B cell (primary cell): ENCODE data around the gene MUC6. TPM values are rescaled to one million over a fixed set of nuclear protein-coding genes. Genes with fewer than 3 reads are reported as not detected.

Source experiments
- ATAC-seq: fragments of 200-7000 bp; cut with Tn5 transposase; one replicate; pipeline ENCODE4 v1.10.0; 2021; ENCODE audit warnings: low read depth, mild to moderate bottlenecking, moderate number of reproducible peaks, moderate library complexity
- CTCF ChIA-PET: fragments of 350-600 bp; sonication (Branson Sonifier 250); formaldehyde crosslinking; loops from one replicate; lab custom pipeline; 2021; ENCODE audit warnings: antibody characterized with exemption, inconsistent platforms; lab: Charles Lee
- POLR2A ChIA-PET: fragments of 350-600 bp; sonication (Branson Sonifier 250); formaldehyde crosslinking; loops from one replicate; lab custom pipeline; 2021; ENCODE audit warnings: antibody characterized with exemption; lab: Charles Lee
- DNase-seq: peaks from one replicate; pipeline ENCODE4 v3.0.0; 2013
- H2AFZ ChIP-seq: 2 replicates; pipeline ENCODE4 v1.6.1; 2012; ENCODE audit warnings: mild to moderate bottlenecking, low read depth, low read length; ENCODE audit not compliant: insufficient read depth, poor library complexity, severe bottlenecking
- H3K27ac ChIP-seq, 2 donors: 1 replicate in 1 of 2; 2 replicates in 1 of 2; pipeline ENCODE4 v1.5.1; 2012 to 2013; ENCODE audit warnings: low read length in 2 of 2, mild to moderate bottlenecking in 2 of 2, moderate library complexity in 1 of 2
- H3K27me3 ChIP-seq, 4 experiments: fragments of 200-600 bp in 1 of 4; sonication (generic) in 1 of 4; replicated peaks in 1 of 4; 1 replicate in 2 of 4; 2 replicates in 2 of 4; pipeline versions ENCODE4 v1.6.1 to v1.7.0; 2013 to 2016; ENCODE audit warnings: low read length in 3 of 4, mild to moderate bottlenecking in 2 of 4, mixed read lengths in 1 of 4, moderate library complexity in 1 of 4; ENCODE audit not compliant: insufficient read depth in 4 of 4, control insufficient read depth in 3 of 4; ENCODE audit errors: control extremely low read depth in 1 of 4
- H3K36me3 ChIP-seq, 2 experiments: replicated peaks in 1 of 2; 1 replicate in 1 of 2; 2 replicates in 1 of 2; pipeline versions ENCODE4 v1.6.1 to v1.7.1; 2013; ENCODE audit warnings: low read length in 1 of 2; ENCODE audit not compliant: insufficient read depth in 2 of 2, control insufficient read depth in 1 of 2; ENCODE audit errors: control extremely low read depth in 1 of 2, extremely low read depth in 1 of 2
- H3K4me1 ChIP-seq, 2 donors: fragments of 200-600 bp in 1 of 2; sonication (generic) in 1 of 2; 1 replicate in 1 of 2; 2 replicates in 1 of 2; pipeline versions ENCODE4 v1.5.1 to v1.6.1; 2013 to 2017; ENCODE audit warnings: low read length in 2 of 2; ENCODE audit not compliant: control insufficient read depth in 2 of 2, insufficient read depth in 2 of 2
- H3K4me2 ChIP-seq: replicated peaks from 2 replicates; pipeline ENCODE3; 2012; ENCODE audit warnings: mild to moderate bottlenecking, low read depth, low read length; ENCODE audit not compliant: poor library complexity, severe bottlenecking
- H3K4me3 ChIP-seq, 5 experiments: fragments of 200-600 bp in 1 of 5; sonication (generic) in 1 of 5; 1 replicate in 3 of 5; 2 replicates in 2 of 5; pipeline versions ENCODE4 v1.5.1 to v1.7.0; 2011 to 2016; ENCODE audit warnings: low read length in 4 of 5, mild to moderate bottlenecking in 4 of 5, low read depth in 2 of 5, control low read depth in 1 of 5, moderate library complexity in 1 of 5; ENCODE audit not compliant: insufficient read depth in 1 of 5; ENCODE audit errors: control extremely low read depth in 1 of 5, extremely low read depth in 1 of 5
- H3K79me2 ChIP-seq: fragments of 200-600 bp; sonication (generic); one replicate; pipeline ENCODE4 v1.6.0; 2016; ENCODE audit warnings: low read length; ENCODE audit not compliant: control insufficient read depth, insufficient read depth
- H3K9ac ChIP-seq: fragments of 200-600 bp; sonication (generic); 2 replicates; pipeline ENCODE4 v1.6.1; 2017; ENCODE audit warnings: mild to moderate bottlenecking, low read length, moderate library complexity
- H3K9me3 ChIP-seq, 3 donors: one replicate each; pipeline versions ENCODE4 v1.6.1 to v1.7.1; 2013; ENCODE audit warnings: low read length in 2 of 3; ENCODE audit not compliant: control insufficient read depth in 2 of 3, insufficient read depth in 1 of 3; ENCODE audit errors: control extremely low read depth in 1 of 3
- H4K20me1 ChIP-seq: 2 replicates; pipeline ENCODE4 v1.6.0; 2012; ENCODE audit warnings: mild to moderate bottlenecking, low read length; ENCODE audit not compliant: insufficient read depth, control insufficient read depth, poor library complexity, severe bottlenecking
- H3K27ac Mint-ChIP-seq: one replicate; pipeline ENCODE4 v1.8.0; 2021; ENCODE audit warnings: mixed read lengths
- H3K27me3 Mint-ChIP-seq: one replicate; pipeline ENCODE4 v1.8.0; 2021; ENCODE audit warnings: mixed read lengths
- H3K4me1 Mint-ChIP-seq: one replicate; pipeline ENCODE4 v1.8.0; 2021; ENCODE audit warnings: mixed read lengths
- H3K4me3 Mint-ChIP-seq: one replicate; pipeline ENCODE4 v1.8.0; 2021; ENCODE audit warnings: mixed read lengths
- H3K9me3 Mint-ChIP-seq: one replicate; pipeline ENCODE4 v1.8.0; 2022; ENCODE audit warnings: mixed read lengths; ENCODE audit not compliant: insufficient read depth
- CTCF ChIP-seq: fragments of 200-600 bp; IDR thresholded peaks from one replicate; pipeline ENCODE4 v1.8.0; 2022; ENCODE audit warnings: antibody characterized with exemption, mild to moderate bottlenecking
- EZH2 ChIP-seq: IDR thresholded peaks from 2 replicates; pipeline ENCODE4 v1.6.1; 2012; ENCODE audit warnings: borderline replicate concordance, low read depth, mild to moderate bottlenecking, moderate library complexity, low read length; ENCODE audit not compliant: insufficient read depth, poor library complexity, severe bottlenecking
- WGBS: methylation state at CpG from one replicate; pipeline ENCODE4 v1.1.5; 2013; ENCODE audit warnings: missing lambda C conversion rate; ENCODE audit not compliant: insufficient coverage; 5-methylcytosine and 5-hydroxymethylcytosine counted together
- intact Hi-C: fragments of 100-400 bp; cut with micrococcal nuclease; formaldehyde crosslinking; loops from one replicate; pipeline ENCODE4 v1.10.0; 2022
- polyA plus RNA-seq: library from polyadenylated mRNA; depleted of rRNA; stranded (reverse); fragments of >200 nt; gene quantifications from 2 replicates; pipeline ENCODE4 v1.2.3, GENCODE V29; 2012
- total RNA-seq, 2 donors: library from RNA; stranded (reverse); fragments of 120-200 nt in 1 of 2; gene quantifications; 1 replicate in 1 of 2; 2 replicates in 1 of 2; pipeline versions ENCODE4 v1.2.3 to v1.2.4, GENCODE V29; 2013 to 2022

MUC6 gene
- total and polyA plus RNA-seq, 2 donors (not counting 1 experiment from before 2014, with no cell fraction given): not detected

- ATAC-seq (no peak), DNase-seq (no peak)
- TF ChIP-seq CTCF: no peak
- TF ChIP-seq EZH2: no peak
- intact Hi-C loops: no loop called here
- ChIA-PET CTCF (no interaction called here), POLR2A (no interaction called here)
- Histone ChIP-seq H3K4me1 (no peaks in the 10 kb centered on the region), H2AFZ (no peak overlapping the region), H3K4me2 (no peak overlapping the region), H3K27me3 (no peaks in the 10 kb centered on the region), H3K79me2 (peaks cover 4% of the 10 kb centered on the region), H3K9me3 (no peaks in the 10 kb centered on the region), H3K4me3 (no peak overlapping the region), H3K36me3 (peaks cover 6 to 57% of the 10 kb centered on the region in 2 experiments), H3K27ac (no peak overlapping the region), H3K9ac (no peak overlapping the region), H4K20me1 (peaks cover 23% of the 10 kb centered on the region)
- no peaks in the 10 kb centered on the region for H3K9me3 Mint-ChIP-seq
- WGBS: 75% methylated on average over 24 of the region's 24 CpGs
- no peak overlapping the region for H3K4me3 Mint-ChIP-seq
- peaks cover 9% of the 10 kb centered on the region for H3K4me1 Mint-ChIP-seq
- H3K27ac Mint-ChIP-seq: no peak overlapping the region
- H3K27me3 Mint-ChIP-seq: no peaks in the 10 kb centered on the region
Observed at GRCh38 chr11:991711-992307, 44.7 kb downstream of the MUC6 start.

GRCh38 chr11:991034-991433, 45.5 kb downstream of the MUC6 start:
- Histone ChIP-seq H3K9ac (no peak overlapping the region), H3K36me3 (peaks cover 4 to 65% of the 10 kb centered on the region in 2 experiments), H3K9me3 (no peaks in the 10 kb centered on the region), H3K27ac (no peak overlapping the region), H3K4me2 (no peak overlapping the region), H3K79me2 (peaks cover 4% of the 10 kb centered on the region), H2AFZ (no peak overlapping the region), H3K27me3 (no peaks in the 10 kb centered on the region), H4K20me1 (peaks cover 23% of the 10 kb centered on the region), H3K4me3 (no peak overlapping the region), H3K4me1 (no peaks in the 10 kb centered on the region)
- no peak overlapping the region for H3K4me3 Mint-ChIP-seq
- H3K4me1 Mint-ChIP-seq: peaks cover 6% of the 10 kb centered on the region
- no peak for DNase-seq
- ChIA-PET CTCF (no interaction called here), POLR2A (no interaction called here)
- no peak for ATAC-seq
- H3K9me3 Mint-ChIP-seq: no peaks in the 10 kb centered on the region
- no peak overlapping the region for H3K27ac Mint-ChIP-seq
- H3K27me3 Mint-ChIP-seq: no peaks in the 10 kb centered on the region
- WGBS: 90% methylated on average over 12 of the region's 12 CpGs
- TF ChIP-seq CTCF: no peak
- TF ChIP-seq EZH2: no peak
- intact Hi-C loops: no loop called here
